Sigmoid colon (tissue), 7 donors: ENCODE results near the gene MAP2. TPM values are rescaled to one million over a fixed set of nuclear protein-coding genes. Genes with fewer than 3 reads are reported as not detected.

Source experiments
- DNase-seq: peaks from one replicate; pipeline ENCODE4 v3.0.0-alpha.2; 2019
- H3K27ac ChIP-seq, 4 donors: fragments of 200-600 bp; sonication (generic); one replicate each; pipeline ENCODE4 v1.5.1; 2016 to 2019; ENCODE audit warnings: mild to moderate bottlenecking in 1 of 4
- H3K27me3 ChIP-seq, 3 donors: fragments of 200-600 bp; sonication (generic); one replicate each; pipeline ENCODE4 v1.5.1; 2019; ENCODE audit warnings: mild to moderate bottlenecking in 1 of 3
- H3K36me3 ChIP-seq, 4 donors: fragments of 200-600 bp; sonication (generic); one replicate each; pipeline ENCODE4 v1.5.1; 2016 to 2019
- H3K4me1 ChIP-seq, 4 donors: fragments of 200-600 bp; sonication (generic); one replicate each; pipeline ENCODE4 v1.5.1; 2017 to 2019
- H3K4me3 ChIP-seq, 4 donors: fragments of 200-600 bp; sonication (generic); one replicate each; pipeline ENCODE4 v1.5.1; 2017 to 2019; ENCODE audit warnings: mild to moderate bottlenecking in 2 of 4, moderate library complexity in 1 of 4
- H3K9me3 ChIP-seq, 4 donors: fragments of 200-600 bp in 3 of 4; sonication (generic) in 3 of 4; one replicate each; pipeline versions ENCODE4 v1.5.1 to v1.6.1; 2013 to 2019
- CTCF ChIP-seq, 4 experiments: fragments of 450-650 bp in 3 of 4; fragments of 200-600 bp in 1 of 4; IDR thresholded peaks; one replicate each; pipeline ENCODE4 v1.5.1; 2016 to 2019; ENCODE audit warnings: antibody characterized with exemption in 4 of 4, mild to moderate bottlenecking in 3 of 4, moderate library complexity in 2 of 4
- EP300 ChIP-seq, 4 donors: sonication (generic); formaldehyde crosslinking; IDR thresholded peaks; one replicate each; pipeline ENCODE4 v1.6.1; 2017; ENCODE audit warnings: antibody characterized with exemption in 4 of 4
- POLR2A ChIP-seq, 2 donors: fragments of 450-650 bp; IDR thresholded peaks; one replicate each; pipeline ENCODE4 v1.6.1; 2016; ENCODE audit warnings: antibody characterized with exemption in 2 of 2, mild to moderate bottlenecking in 2 of 2, moderate library complexity in 2 of 2
- POLR2AphosphoS5 ChIP-seq, 4 donors: sonication (generic); formaldehyde crosslinking; IDR thresholded peaks; one replicate each; pipeline ENCODE4 v1.6.1; 2017; ENCODE audit warnings: antibody characterized with exemption in 4 of 4
- WGBS, 2 donors: extraction: QIAGEN DNeasy Blood & Tissue Kit; methylation state at CpG; one replicate each; pipeline ENCODE4 v1.1.7; 2013; 5-methylcytosine and 5-hydroxymethylcytosine counted together
- intact Hi-C: fragments of 100-400 bp; cut with DNase I; formaldehyde crosslinking; loops from one replicate; pipeline ENCODE4 v1.15.1; 2023
- polyA plus RNA-seq, 3 donors: library from polyadenylated mRNA; stranded (reverse); fragments of 200-250 nt; gene quantifications; one replicate each; pipeline ENCODE4 v1.2.3, GENCODE V29; 2013
- total RNA-seq, 4 donors: library from RNA; depleted of rRNA; stranded (reverse); fragments of >200 nt; gene quantifications; one replicate each; pipeline ENCODE4 v1.1.0, GENCODE V29; 2016
- donor health status: healthy with polysubstance abuse.
- donor health status: Bipolar disorder and iron deficiency.
- donor health status: healthy.

The MAP2 gene
- total and polyA plus RNA-seq, 7 donors, result 0.46 to 21.8 (median 8.4) TPM

GRCh38 chr2:209702775-209703174 lies 278.9 kb downstream of the MAP2 start:
- Histone ChIP-seq H3K27me3 (no peaks in the 10 kb centered on the region), H3K36me3 (no peaks in the 10 kb centered on the region), H3K4me3 (no peak overlapping the region), H3K4me1 (no peaks in the 10 kb centered on the region), H3K9me3 (no peaks in the 10 kb centered on the region), H3K27ac (no peak overlapping the region)
- intact Hi-C loops, result no loop called here
- DNase-seq, result no peak
- 60 to 67% methylated on average over 2 of the region's 2 CpGs for WGBS, 2 donors
- TF ChIP-seq POLR2AphosphoS5 (IDR thresholded peaks at IDR 0.05), result no peak
- TF ChIP-seq POLR2A (IDR thresholded peaks at IDR 0.05), result no peak
- TF ChIP-seq EP300 (IDR thresholded peaks at IDR 0.05), result no peak
- TF ChIP-seq CTCF (IDR thresholded peaks at IDR 0.05), result no peak

- no peak for DNase-seq
- intact Hi-C loops, result no loop called here
- Histone ChIP-seq H3K9me3 (no peaks in the 10 kb centered on the region), H3K4me3 (no peak overlapping the region), H3K27me3 (no peaks in the 10 kb centered on the region), H3K4me1 (no peaks in the 10 kb centered on the region), H3K27ac (no peak overlapping the region), H3K36me3 (no peaks in the 10 kb centered on the region)
- no peak for TF ChIP-seq POLR2AphosphoS5 (IDR thresholded peaks at IDR 0.05)
- no peak for TF ChIP-seq EP300 (IDR thresholded peaks at IDR 0.05)
- TF ChIP-seq POLR2A (IDR thresholded peaks at IDR 0.05), result no peak
- TF ChIP-seq CTCF (IDR thresholded peaks at IDR 0.05), result no peak
These were observed 289.4 kb downstream of the MAP2 start for GRCh38 chr2:209713219-209713618.

- TF ChIP-seq POLR2A (IDR thresholded peaks at IDR 0.05) (no peak), CTCF (IDR thresholded peaks at IDR 0.05) (no peak), EP300 (IDR thresholded peaks at IDR 0.05) (no peak), POLR2AphosphoS5 (IDR thresholded peaks at IDR 0.05) (no peak)
- no peaks in the 10 kb centered on the region for H3K36me3 ChIP-seq
- intact Hi-C loops, result no loop called here
- no peaks in the 10 kb centered on the region for H3K27me3 ChIP-seq
- no peaks in the 10 kb centered on the region for H3K9me3 ChIP-seq
- DNase-seq, result no peak
- 81 to 84% methylated on average over 5 of the region's 5 CpGs for WGBS, 2 donors
- H3K4me3 ChIP-seq, result no peak overlapping the region
- H3K4me1 ChIP-seq, result no peaks in the 10 kb centered on the region
- no peak overlapping the region for H3K27ac ChIP-seq
These were observed 295.2 kb downstream of the MAP2 start for GRCh38 chr2:209719034-209719433.

- Histone ChIP-seq H3K36me3 (no peaks in the 10 kb centered on the region), H3K4me3 (no peak overlapping the region), H3K27me3 (no peaks in the 10 kb centered on the region), H3K9me3 (no peaks in the 10 kb centered on the region), H3K27ac (no peak overlapping the region), H3K4me1 (no peaks in the 10 kb centered on the region)
- TF ChIP-seq EP300 (IDR thresholded peaks at IDR 0.05) (no peak), POLR2A (IDR thresholded peaks at IDR 0.05) (no peak), CTCF (IDR thresholded peaks at IDR 0.05) (no peak), POLR2AphosphoS5 (IDR thresholded peaks at IDR 0.05) (no peak)
- intact Hi-C loops, result no loop called here
- DNase-seq, result no peak
These were observed 297.6 kb downstream of the MAP2 start for GRCh38 chr2:209721497-209721896.

GRCh38 chr2:209726311-209726710 lies 302.5 kb downstream of the MAP2 start:
- WGBS, 2 donors, result 89 to 92% methylated on average over 2 of the region's 2 CpGs
- Histone ChIP-seq H3K4me3 (no peak overlapping the region), H3K27ac (no peak overlapping the region), H3K4me1 (no peaks in the 10 kb centered on the region), H3K9me3 (no peaks in the 10 kb centered on the region), H3K36me3 (no peaks in the 10 kb centered on the region), H3K27me3 (no peaks in the 10 kb centered on the region)
- no peak for DNase-seq
- TF ChIP-seq CTCF (IDR thresholded peaks at IDR 0.05) (no peak), POLR2A (IDR thresholded peaks at IDR 0.05) (no peak), EP300 (IDR thresholded peaks at IDR 0.05) (no peak), POLR2AphosphoS5 (IDR thresholded peaks at IDR 0.05) (no peak)
- intact Hi-C loops, result no loop called here
